Panc1 (cell line): ENCODE results near the gene AP1AR.
"Not testable (repeated sequence)": the region's sequence is repeated elsewhere in the genome, so short reads cannot be mapped to it uniquely, and the experiment has no call there.

Experiments used
- POLR2AphosphoS5 ChIP-seq: IDR thresholded peaks from 2 replicates; pipeline ENCODE4 v1.6.1; 2012; ENCODE audit warnings: mild to moderate bottlenecking, low read depth, low read length, moderate library complexity
- SIN3A ChIP-seq: IDR thresholded peaks from 2 replicates; pipeline ENCODE4 v1.6.1; 2012; ENCODE audit warnings: low read depth, mild to moderate bottlenecking, low read length, moderate library complexity, borderline replicate concordance; ENCODE audit not compliant: insufficient read depth
- TCF7L2 ChIP-seq: IDR thresholded peaks from 2 replicates; pipeline ENCODE4 v1.6.1; 2011; ENCODE audit warnings: mild to moderate bottlenecking, low read depth, low read length, inconsistent platforms
- TF ChIP-seq, protein P1 (sequence below): fragments of 450-650 bp; IDR thresholded peaks from 2 replicates; pipeline ENCODE4 v1.5.1; 2017; ENCODE audit warnings: mild to moderate bottlenecking
- TF ChIP-seq, protein P2 (sequence below), 2 experiments: IDR thresholded peaks; 2 replicates each; pipeline ENCODE4 v1.6.1; 2011 to 2012; ENCODE audit warnings: low read depth in 2 of 2, control low read depth in 1 of 2, low read length in 1 of 2, mild to moderate bottlenecking in 1 of 2, moderate library complexity in 1 of 2; ENCODE audit not compliant: insufficient read depth in 1 of 2

DNA sequence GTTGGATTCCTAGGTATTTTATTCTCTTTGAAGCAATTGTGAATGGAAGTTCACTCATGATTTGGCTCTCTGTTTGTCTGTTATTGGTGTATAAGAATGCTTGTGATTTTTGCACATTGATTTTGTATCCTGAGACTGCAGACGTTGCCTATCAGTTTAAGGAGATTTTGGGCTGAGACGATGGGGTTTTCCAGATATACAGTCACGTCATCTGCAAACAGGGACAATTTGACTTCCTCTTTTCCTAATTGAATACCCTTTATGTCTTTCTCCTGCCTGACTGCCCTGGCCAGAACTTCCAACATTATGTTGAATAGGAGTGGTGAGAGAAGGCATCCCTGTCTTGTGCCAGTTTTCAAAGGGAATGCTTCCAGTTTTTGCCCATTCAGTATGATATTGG is 73.9 kb downstream of the AP1AR start:
- TF ChIP-seq, protein P1, sequence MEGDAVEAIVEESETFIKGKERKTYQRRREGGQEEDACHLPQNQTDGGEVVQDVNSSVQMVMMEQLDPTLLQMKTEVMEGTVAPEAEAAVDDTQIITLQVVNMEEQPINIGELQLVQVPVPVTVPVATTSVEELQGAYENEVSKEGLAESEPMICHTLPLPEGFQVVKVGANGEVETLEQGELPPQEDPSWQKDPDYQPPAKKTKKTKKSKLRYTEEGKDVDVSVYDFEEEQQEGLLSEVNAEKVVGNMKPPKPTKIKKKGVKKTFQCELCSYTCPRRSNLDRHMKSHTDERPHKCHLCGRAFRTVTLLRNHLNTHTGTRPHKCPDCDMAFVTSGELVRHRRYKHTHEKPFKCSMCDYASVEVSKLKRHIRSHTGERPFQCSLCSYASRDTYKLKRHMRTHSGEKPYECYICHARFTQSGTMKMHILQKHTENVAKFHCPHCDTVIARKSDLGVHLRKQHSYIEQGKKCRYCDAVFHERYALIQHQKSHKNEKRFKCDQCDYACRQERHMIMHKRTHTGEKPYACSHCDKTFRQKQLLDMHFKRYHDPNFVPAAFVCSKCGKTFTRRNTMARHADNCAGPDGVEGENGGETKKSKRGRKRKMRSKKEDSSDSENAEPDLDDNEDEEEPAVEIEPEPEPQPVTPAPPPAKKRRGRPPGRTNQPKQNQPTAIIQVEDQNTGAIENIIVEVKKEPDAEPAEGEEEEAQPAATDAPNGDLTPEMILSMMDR, result not testable (repeated sequence)
- TF ChIP-seq, protein P2, sequence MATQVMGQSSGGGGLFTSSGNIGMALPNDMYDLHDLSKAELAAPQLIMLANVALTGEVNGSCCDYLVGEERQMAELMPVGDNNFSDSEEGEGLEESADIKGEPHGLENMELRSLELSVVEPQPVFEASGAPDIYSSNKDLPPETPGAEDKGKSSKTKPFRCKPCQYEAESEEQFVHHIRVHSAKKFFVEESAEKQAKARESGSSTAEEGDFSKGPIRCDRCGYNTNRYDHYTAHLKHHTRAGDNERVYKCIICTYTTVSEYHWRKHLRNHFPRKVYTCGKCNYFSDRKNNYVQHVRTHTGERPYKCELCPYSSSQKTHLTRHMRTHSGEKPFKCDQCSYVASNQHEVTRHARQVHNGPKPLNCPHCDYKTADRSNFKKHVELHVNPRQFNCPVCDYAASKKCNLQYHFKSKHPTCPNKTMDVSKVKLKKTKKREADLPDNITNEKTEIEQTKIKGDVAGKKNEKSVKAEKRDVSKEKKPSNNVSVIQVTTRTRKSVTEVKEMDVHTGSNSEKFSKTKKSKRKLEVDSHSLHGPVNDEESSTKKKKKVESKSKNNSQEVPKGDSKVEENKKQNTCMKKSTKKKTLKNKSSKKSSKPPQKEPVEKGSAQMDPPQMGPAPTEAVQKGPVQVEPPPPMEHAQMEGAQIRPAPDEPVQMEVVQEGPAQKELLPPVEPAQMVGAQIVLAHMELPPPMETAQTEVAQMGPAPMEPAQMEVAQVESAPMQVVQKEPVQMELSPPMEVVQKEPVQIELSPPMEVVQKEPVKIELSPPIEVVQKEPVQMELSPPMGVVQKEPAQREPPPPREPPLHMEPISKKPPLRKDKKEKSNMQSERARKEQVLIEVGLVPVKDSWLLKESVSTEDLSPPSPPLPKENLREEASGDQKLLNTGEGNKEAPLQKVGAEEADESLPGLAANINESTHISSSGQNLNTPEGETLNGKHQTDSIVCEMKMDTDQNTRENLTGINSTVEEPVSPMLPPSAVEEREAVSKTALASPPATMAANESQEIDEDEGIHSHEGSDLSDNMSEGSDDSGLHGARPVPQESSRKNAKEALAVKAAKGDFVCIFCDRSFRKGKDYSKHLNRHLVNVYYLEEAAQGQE (IDR thresholded peaks at IDR 0.05; ENCODE audit: insufficient read depth in 1 of 2, low read depth in 2 of 2, low read length in 1 of 2), result not testable (repeated sequence)
- TF ChIP-seq TCF7L2, POLR2AphosphoS5, SIN3A: not testable (repeated sequence)
